Esophagus squamous epithelium (tissue), 4 donors: Measurements from ENCODE around the gene CDH16.

Source experiments
- POLR2A ChIP-seq, 4 donors: fragments of 450-650 bp; IDR thresholded peaks; one replicate each; pipeline ENCODE4 v1.6.1; 2017; ENCODE audit warnings: antibody characterized with exemption in 4 of 4, mild to moderate bottlenecking in 4 of 4, moderate library complexity in 3 of 4
- TF ChIP-seq, protein P1 (sequence below), 6 experiments: fragments of 450-650 bp in 4 of 6; fragments of 200-600 bp in 2 of 6; sonication (generic) in 2 of 6; IDR thresholded peaks; one replicate each; pipeline ENCODE4 v1.5.1; 2016 to 2019; ENCODE audit warnings: antibody characterized with exemption in 6 of 6, mild to moderate bottlenecking in 4 of 6, moderate library complexity in 4 of 6

GRCh38 chr16:66858740-66859396 lies 59.8 kb downstream of the CDH16 start:
- TF ChIP-seq, protein P1, sequence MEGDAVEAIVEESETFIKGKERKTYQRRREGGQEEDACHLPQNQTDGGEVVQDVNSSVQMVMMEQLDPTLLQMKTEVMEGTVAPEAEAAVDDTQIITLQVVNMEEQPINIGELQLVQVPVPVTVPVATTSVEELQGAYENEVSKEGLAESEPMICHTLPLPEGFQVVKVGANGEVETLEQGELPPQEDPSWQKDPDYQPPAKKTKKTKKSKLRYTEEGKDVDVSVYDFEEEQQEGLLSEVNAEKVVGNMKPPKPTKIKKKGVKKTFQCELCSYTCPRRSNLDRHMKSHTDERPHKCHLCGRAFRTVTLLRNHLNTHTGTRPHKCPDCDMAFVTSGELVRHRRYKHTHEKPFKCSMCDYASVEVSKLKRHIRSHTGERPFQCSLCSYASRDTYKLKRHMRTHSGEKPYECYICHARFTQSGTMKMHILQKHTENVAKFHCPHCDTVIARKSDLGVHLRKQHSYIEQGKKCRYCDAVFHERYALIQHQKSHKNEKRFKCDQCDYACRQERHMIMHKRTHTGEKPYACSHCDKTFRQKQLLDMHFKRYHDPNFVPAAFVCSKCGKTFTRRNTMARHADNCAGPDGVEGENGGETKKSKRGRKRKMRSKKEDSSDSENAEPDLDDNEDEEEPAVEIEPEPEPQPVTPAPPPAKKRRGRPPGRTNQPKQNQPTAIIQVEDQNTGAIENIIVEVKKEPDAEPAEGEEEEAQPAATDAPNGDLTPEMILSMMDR (IDR thresholded peaks at IDR 0.05), result no peak
- TF ChIP-seq POLR2A (IDR thresholded peaks at IDR 0.05), result no peak
